IMR-90 (cell line): ENCODE data around the gene CLEC11A. TPM values are rescaled to one million over a fixed set of nuclear protein-coding genes. Genes with fewer than 3 reads are reported as not detected.

Experiments used
- ATAC-seq: fragments of 200-7000 bp; cut with Tn5 transposase; 2 replicates; pipeline ENCODE4 v1.9.1; 2020; ENCODE audit warnings: low read depth, mild to moderate bottlenecking, moderate library complexity
- BruUV-seq: library from RNA; stranded (reverse); fragments of 400-500 nt; replicated peaks from 2 replicates; lab custom pipeline; 2021; lab: Mats Ljungman, UMichigan
- CTCF ChIA-PET: fragments of 300-600 bp; formaldehyde crosslinking; extraction: SDS; loops from one replicate; lab custom pipeline; 2021; ENCODE audit warnings: antibody characterized with exemption; lab: Yijun Ruan, JAX
- POLR2A ChIA-PET: fragments of 300-600 bp; sonication (Branson Sonifier 250); formaldehyde crosslinking; loops from one replicate; lab custom pipeline; 2022; ENCODE audit warnings: antibody characterized with exemption; ENCODE audit not compliant: unreplicated experiment; lab: Charles Lee
- DNase-seq: peaks from one replicate; pipeline ENCODE4 v3.0.0; 2013
- H2AFZ ChIP-seq: replicated peaks from 2 replicates; pipeline ENCODE3; 2013; ENCODE audit warnings: low read length, mild to moderate bottlenecking; ENCODE audit not compliant: poor library complexity
- H2AK5ac ChIP-seq: 2 replicates; pipeline ENCODE4 v1.6.1; 2013; ENCODE audit warnings: low read depth, low read length, inconsistent platforms
- H2AK9ac ChIP-seq: replicated peaks from 2 replicates; pipeline ENCODE3; 2013; ENCODE audit warnings: mild to moderate bottlenecking, low read depth, low read length, moderate library complexity; ENCODE audit not compliant: poor library complexity
- H2BK120ac ChIP-seq: 2 replicates; pipeline ENCODE4 v1.6.1; 2013; ENCODE audit warnings: low read depth, low read length, inconsistent platforms
- H2BK15ac ChIP-seq: 3 replicates; pipeline ENCODE4 v1.6.1; 2013; ENCODE audit warnings: low read depth, low read length, inconsistent platforms
- H2BK20ac ChIP-seq: 2 replicates; pipeline ENCODE4 v1.6.1; 2013; ENCODE audit warnings: low read depth, mild to moderate bottlenecking, inconsistent platforms, low read length, moderate library complexity
- H2BK5ac ChIP-seq: 2 replicates; pipeline ENCODE4 v1.6.1; 2013; ENCODE audit warnings: mild to moderate bottlenecking, low read depth, low read length, inconsistent platforms; ENCODE audit not compliant: poor library complexity, severe bottlenecking
- H3K14ac ChIP-seq: replicated peaks from 2 replicates; pipeline ENCODE4 v1.6.1; 2013; ENCODE audit warnings: low read depth, low read length, inconsistent platforms
- H3K18ac ChIP-seq: 2 replicates; pipeline ENCODE4 v1.6.1; 2013; ENCODE audit warnings: low read depth, low read length, control low read depth
- H3K23ac ChIP-seq: 2 replicates; pipeline ENCODE4 v1.6.1; 2013; ENCODE audit warnings: low read depth, low read length, inconsistent platforms
- H3K27ac ChIP-seq: 2 replicates; pipeline ENCODE4 v1.5.1; 2013; ENCODE audit warnings: mild to moderate bottlenecking, control low read depth, low read length; ENCODE audit not compliant: insufficient read depth
- H3K27me3 ChIP-seq: 2 replicates; pipeline ENCODE4 v1.6.1; 2013; ENCODE audit warnings: low read length; ENCODE audit not compliant: control insufficient read depth, insufficient read depth
- H3K36me3 ChIP-seq: 2 replicates; pipeline ENCODE4 v1.6.1; 2013; ENCODE audit warnings: low read length, mixed read lengths; ENCODE audit not compliant: control insufficient read depth, insufficient read depth
- H3K4ac ChIP-seq: 2 replicates; pipeline ENCODE4 v1.6.1; 2013; ENCODE audit warnings: low read depth, low read length, inconsistent platforms
- H3K4me1 ChIP-seq: 2 replicates; pipeline ENCODE4 v1.6.1; 2013; ENCODE audit warnings: low read length, mixed read lengths; ENCODE audit not compliant: control insufficient read depth, insufficient read depth
- H3K4me2 ChIP-seq: 2 replicates; pipeline ENCODE4 v1.6.1; 2013; ENCODE audit warnings: low read depth, mild to moderate bottlenecking, control low read depth, low read length, moderate library complexity
- H3K4me3 ChIP-seq: 2 replicates; pipeline ENCODE4 v1.5.1; 2013; ENCODE audit warnings: low read depth, mild to moderate bottlenecking, control low read depth, low read length, moderate library complexity; ENCODE audit not compliant: insufficient read depth
- H3K56ac ChIP-seq: 2 replicates; pipeline ENCODE4 v1.6.1; 2013; ENCODE audit warnings: low read length, inconsistent platforms; ENCODE audit not compliant: insufficient read depth; ENCODE audit errors: extremely low read depth
- H3K79me1 ChIP-seq, 2 experiments: 2 replicates each; pipeline ENCODE4 v1.6.1; 2013; ENCODE audit warnings: low read length in 2 of 2, inconsistent platforms in 1 of 2, low read depth in 1 of 2
- H3K9ac ChIP-seq: 2 replicates; pipeline ENCODE4 v1.6.1; 2013; ENCODE audit warnings: low read depth, low read length, control low read depth
- H3K9me1 ChIP-seq: 2 replicates; pipeline ENCODE4 v1.6.1; 2013; ENCODE audit warnings: low read length, inconsistent platforms; ENCODE audit not compliant: insufficient read depth
- H3K9me3 ChIP-seq: 2 replicates; pipeline ENCODE4 v1.6.1; 2013; ENCODE audit warnings: low read length; ENCODE audit not compliant: control insufficient read depth, insufficient read depth
- H4K20me1 ChIP-seq: 2 replicates; pipeline ENCODE4 v1.6.1; 2013; ENCODE audit warnings: low read length, inconsistent platforms; ENCODE audit not compliant: insufficient read depth
- H4K5ac ChIP-seq: 2 replicates; pipeline ENCODE4 v1.6.1; 2013; ENCODE audit warnings: mild to moderate bottlenecking, low read depth, low read length, control low read depth
- H4K8ac ChIP-seq, 2 experiments: 2 replicates each; pipeline ENCODE4 v1.6.1; 2013; ENCODE audit warnings: low read depth in 2 of 2, low read length in 2 of 2, control low read depth in 1 of 2, inconsistent platforms in 1 of 2
- H4K91ac ChIP-seq: 2 replicates; pipeline ENCODE4 v1.6.1; 2013; ENCODE audit warnings: low read depth, low read length, inconsistent platforms; ENCODE audit not compliant: insufficient read depth
- MAZ ChIP-seq: IDR thresholded peaks from 2 replicates; pipeline ENCODE4 v1.6.1; 2012; ENCODE audit warnings: low read depth, mild to moderate bottlenecking, low read length, improper control_type of control experiment, moderate library complexity, borderline replicate concordance
- POLR2A ChIP-seq: IDR thresholded peaks from 2 replicates; pipeline ENCODE4 v1.6.1; 2012; ENCODE audit warnings: mild to moderate bottlenecking, low read depth, low read length
- RFX5 ChIP-seq: IDR thresholded peaks from 2 replicates; pipeline ENCODE4 v1.8.0; 2012; ENCODE audit warnings: low read depth, mild to moderate bottlenecking, low read length, moderate library complexity
- WGBS, 2 experiments: methylation state at CpG; one replicate each; pipeline versions ENCODE4 v1.1.5 to v1.1.7; 2013; ENCODE audit warnings: missing lambda C conversion rate in 2 of 2; ENCODE audit not compliant: insufficient read length in 1 of 2; ENCODE audit errors: extremely low coverage in 2 of 2; 5-methylcytosine and 5-hydroxymethylcytosine counted together
- dilution Hi-C: fragments of 300-500 bp; cut with HindIII; formaldehyde crosslinking; loops from one replicate; pipeline ENCODE4 v1.14.3; 2018; ENCODE audit warnings: low sequenced_read_pairs; ENCODE audit not compliant: unreplicated experiment
- in situ Hi-C: fragments of 300-500 bp; cut with MboI; formaldehyde crosslinking; loops from 3 replicates; pipeline ENCODE4 v1.14.3; 2019; ENCODE audit warnings: low sequenced_read_pairs, inconsistent platforms, mixed read lengths
- intact Hi-C: fragments of 100-400 bp; cut with micrococcal nuclease; formaldehyde crosslinking; loops from 2 replicates; pipeline ENCODE4 v1.10.0; 2022
- polyA plus RNA-seq, 3 experiments: library from polyadenylated mRNA; depleted of rRNA; stranded (reverse); fragments of >200 nt; gene quantifications; 2 replicates each; pipeline ENCODE4 v1.2.3, GENCODE V29; 2012; ENCODE audit warnings: low replicate concordance in 1 of 3
- total RNA-seq: library from RNA; depleted of rRNA; stranded (reverse); fragments of >200 nt; gene quantifications from 2 replicates; pipeline ENCODE4 v1.2.3, GENCODE V29; 2012
- TF ChIP-seq, protein P1 (sequence below): fragments of 150-350 bp; IDR thresholded peaks from 2 replicates; pipeline ENCODE4 v1.6.1; 2017; ENCODE audit warnings: mild to moderate bottlenecking, antibody characterized with exemption, low read length, low read depth
- TF ChIP-seq, protein P2 (sequence below): conservative IDR thresholded peaks from 2 replicates; pipeline ENCODE4 v1.5.1; 2012; ENCODE audit warnings: mild to moderate bottlenecking, low read depth, low read length, improper control_type of control experiment

The CLEC11A gene
- total and polyA plus RNA-seq, 2 of the 4 experiments (the other 2 are of a cell fraction) = 17.0 to 152 TPM

DNA sequence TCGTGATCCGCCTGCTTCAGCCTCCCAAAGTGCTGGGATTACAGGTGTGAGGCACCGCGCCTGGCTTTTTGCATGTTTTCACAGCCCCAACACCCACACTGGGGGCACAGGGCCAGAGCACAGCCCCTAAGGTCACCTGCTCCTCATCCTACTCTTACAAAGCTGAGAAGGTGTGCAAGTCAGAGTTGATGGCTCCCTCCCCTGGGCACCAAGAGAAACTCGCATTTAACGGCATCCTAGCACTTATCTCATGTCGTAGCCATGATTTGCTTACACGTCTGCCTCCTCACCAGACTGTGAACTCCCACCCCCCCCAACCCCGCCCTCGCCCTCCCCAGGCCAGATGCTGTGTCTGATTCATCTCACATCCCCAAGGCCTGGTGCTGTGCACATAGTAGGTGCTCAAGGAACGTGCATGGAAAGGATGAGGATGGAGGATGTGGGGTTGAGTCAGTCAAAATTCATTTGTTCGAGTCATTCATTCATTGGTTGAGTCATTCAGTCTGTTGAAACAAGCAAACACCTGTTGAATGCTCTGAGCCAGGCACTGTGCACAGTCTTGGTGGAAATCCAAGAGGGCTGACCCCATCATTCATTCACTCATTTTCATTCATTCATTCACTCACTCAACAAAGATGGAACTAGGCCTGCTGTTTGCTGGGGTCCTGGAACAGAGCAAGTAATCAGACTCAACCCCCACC is 14.8 kb upstream of the CLEC11A start:
- no peak overlapping the region for H3K9ac ChIP-seq
- ChIA-PET CTCF (no interaction called here), POLR2A (no interaction called here)
- no peak overlapping the region for H3K23ac ChIP-seq
- DNase-seq = peak; percentile 30
- H4K20me1 ChIP-seq = no peaks in the 10 kb centered on the region
- no peak overlapping the region for H2AK9ac ChIP-seq
- no peak overlapping the region for H2BK15ac ChIP-seq
- H4K5ac ChIP-seq = no peak overlapping the region
- no peak overlapping the region for H2BK120ac ChIP-seq
- dilution Hi-C loops (no loop called here), in situ Hi-C loops (loop anchor here (5.0 to 10.0 kb wide), 2 partner anchors 69 to 344 kb away; partner anchors contain the start of gene NAPSA), intact Hi-C loops (no loop called here)
- H3K4ac ChIP-seq = no peak overlapping the region
- H2AK5ac ChIP-seq = no peak overlapping the region
- no peaks in the 10 kb centered on the region for H3K9me1 ChIP-seq
- no peak overlapping the region for H2AFZ ChIP-seq
- no peaks in the 10 kb centered on the region for H3K27me3 ChIP-seq
- H3K27ac ChIP-seq = no peak overlapping the region
- BruUV-seq = no TSS peak
- H3K36me3 ChIP-seq = peaks cover 4% of the 10 kb centered on the region
- H3K18ac ChIP-seq = no peak overlapping the region
- no peaks in the 10 kb centered on the region for H3K9me3 ChIP-seq
- H2BK5ac ChIP-seq = no peak overlapping the region
- no peak for ATAC-seq
- H3K79me1 ChIP-seq = no peaks in the 10 kb centered on the region
- no peak overlapping the region for H2BK20ac ChIP-seq
- H3K4me1 ChIP-seq = no peaks in the 10 kb centered on the region
- H3K56ac ChIP-seq = no peak overlapping the region
- TF ChIP-seq, protein P1, sequence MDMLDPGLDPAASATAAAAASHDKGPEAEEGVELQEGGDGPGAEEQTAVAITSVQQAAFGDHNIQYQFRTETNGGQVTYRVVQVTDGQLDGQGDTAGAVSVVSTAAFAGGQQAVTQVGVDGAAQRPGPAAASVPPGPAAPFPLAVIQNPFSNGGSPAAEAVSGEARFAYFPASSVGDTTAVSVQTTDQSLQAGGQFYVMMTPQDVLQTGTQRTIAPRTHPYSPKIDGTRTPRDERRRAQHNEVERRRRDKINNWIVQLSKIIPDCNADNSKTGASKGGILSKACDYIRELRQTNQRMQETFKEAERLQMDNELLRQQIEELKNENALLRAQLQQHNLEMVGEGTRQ = no peak
- TF ChIP-seq, protein P2, sequence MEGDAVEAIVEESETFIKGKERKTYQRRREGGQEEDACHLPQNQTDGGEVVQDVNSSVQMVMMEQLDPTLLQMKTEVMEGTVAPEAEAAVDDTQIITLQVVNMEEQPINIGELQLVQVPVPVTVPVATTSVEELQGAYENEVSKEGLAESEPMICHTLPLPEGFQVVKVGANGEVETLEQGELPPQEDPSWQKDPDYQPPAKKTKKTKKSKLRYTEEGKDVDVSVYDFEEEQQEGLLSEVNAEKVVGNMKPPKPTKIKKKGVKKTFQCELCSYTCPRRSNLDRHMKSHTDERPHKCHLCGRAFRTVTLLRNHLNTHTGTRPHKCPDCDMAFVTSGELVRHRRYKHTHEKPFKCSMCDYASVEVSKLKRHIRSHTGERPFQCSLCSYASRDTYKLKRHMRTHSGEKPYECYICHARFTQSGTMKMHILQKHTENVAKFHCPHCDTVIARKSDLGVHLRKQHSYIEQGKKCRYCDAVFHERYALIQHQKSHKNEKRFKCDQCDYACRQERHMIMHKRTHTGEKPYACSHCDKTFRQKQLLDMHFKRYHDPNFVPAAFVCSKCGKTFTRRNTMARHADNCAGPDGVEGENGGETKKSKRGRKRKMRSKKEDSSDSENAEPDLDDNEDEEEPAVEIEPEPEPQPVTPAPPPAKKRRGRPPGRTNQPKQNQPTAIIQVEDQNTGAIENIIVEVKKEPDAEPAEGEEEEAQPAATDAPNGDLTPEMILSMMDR = no peak
- no peak for TF ChIP-seq RFX5
- TF ChIP-seq MAZ = no peak
- TF ChIP-seq POLR2A = no peak
- H3K14ac ChIP-seq = no peak overlapping the region
- H3K4me2 ChIP-seq = no peak overlapping the region
- H3K4me3 ChIP-seq = no peak overlapping the region
- no peak overlapping the region for H4K8ac ChIP-seq
- WGBS, 2 experiments = no CpG with 5 or more reads among the region's 12 CpGs
- H4K91ac ChIP-seq = no peak overlapping the region
